Measurements from ENCODE around the gene ZNF524. TPM values are rescaled to one million over a fixed set of nuclear protein-coding genes. Genes with fewer than 3 reads are reported as not detected.

Gene ZNF524
- total RNA-seq, 1 donor, result 10.8 TPM

- no peak for DNase-seq (ENCODE audit: low read depth)
- no peak for TF ChIP-seq CTCF (IDR thresholded peaks at IDR 0.05; ENCODE audit: insufficient read depth, low read length)
- H3K4me3 ChIP-seq (ENCODE audit: low read depth, low read length), result no peak overlapping the region
These were observed 9.5 kb upstream of the ZNF524 start for GRCh38 chr19:55590617-55591016.

DNA sequence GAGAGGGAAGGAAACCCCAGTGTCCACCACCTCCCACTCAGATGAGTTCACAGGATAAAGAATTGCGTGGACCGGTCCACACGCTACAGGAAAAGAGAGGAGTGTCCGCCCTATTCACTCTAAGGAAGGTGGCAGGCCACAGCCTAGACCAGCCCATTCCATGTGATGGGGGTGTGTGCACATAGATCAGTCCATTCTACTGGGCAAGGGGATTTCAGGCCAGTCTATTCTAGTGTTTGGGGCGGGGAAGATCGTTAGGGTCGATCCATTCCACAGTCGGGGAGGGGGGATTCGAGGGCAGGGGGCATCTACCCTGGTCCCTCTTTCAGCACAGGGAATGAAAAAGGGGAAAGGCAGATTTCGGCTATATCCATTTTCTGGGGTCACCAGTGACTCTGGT lies 8.5 kb upstream of the ZNF524 start:
- H3K4me3 ChIP-seq (ENCODE audit: low read depth, low read length), result no peak overlapping the region
- TF ChIP-seq CTCF (IDR thresholded peaks at IDR 0.05; ENCODE audit: insufficient read depth, low read length), result no peak
- no peak for DNase-seq (ENCODE audit: low read depth)

- H3K4me3 ChIP-seq (ENCODE audit: low read depth, low read length), result no peak overlapping the region
- DNase-seq (ENCODE audit: low read depth), result no peak
- no peak for TF ChIP-seq CTCF (IDR thresholded peaks at IDR 0.05; ENCODE audit: insufficient read depth, low read length)
These were observed 7.5 kb upstream of the ZNF524 start for GRCh38 chr19:55592391-55593090.

GRCh38 chr19:55593096-55593772 lies 6.9 kb upstream of the ZNF524 start:
- no peak for TF ChIP-seq CTCF (IDR thresholded peaks at IDR 0.05; ENCODE audit: insufficient read depth, low read length)
- no peak overlapping the region for H3K4me3 ChIP-seq (ENCODE audit: low read depth, low read length)
- no peak for DNase-seq (ENCODE audit: low read depth)

GRCh38 chr19:55594996-55595545 lies 5.0 kb upstream of the ZNF524 start:
- no peak for DNase-seq (ENCODE audit: low read depth)
- no peak for TF ChIP-seq CTCF (IDR thresholded peaks at IDR 0.05; ENCODE audit: insufficient read depth, low read length)

DNA sequence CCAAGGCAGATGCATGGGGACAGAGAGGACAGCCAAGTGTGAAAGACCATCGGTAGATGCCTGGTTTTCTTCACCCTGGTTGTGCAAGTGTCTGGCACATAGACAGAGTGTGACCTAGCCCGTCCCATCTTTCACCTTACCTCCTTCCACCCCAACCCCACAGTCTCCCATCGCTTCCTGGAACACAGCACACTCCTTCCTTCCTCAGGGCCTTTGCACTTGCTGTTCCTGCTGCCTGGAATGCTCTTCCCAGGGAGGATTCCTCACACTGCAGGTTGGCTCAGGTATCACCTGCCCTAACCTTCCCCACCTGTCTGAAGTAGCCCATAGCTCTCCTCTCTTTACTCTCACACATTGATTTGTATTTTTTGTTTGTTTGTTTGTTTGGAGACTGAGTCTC lies 3.8 kb upstream of the ZNF524 start:
- no peak for TF ChIP-seq CTCF (IDR thresholded peaks at IDR 0.05; ENCODE audit: insufficient read depth, low read length)
- H3K4me3 ChIP-seq (ENCODE audit: low read depth, low read length), result no peak overlapping the region
- no peak for DNase-seq (ENCODE audit: low read depth)

More at GRCh38 chr19:55594996-55595545, 5.0 kb upstream of the ZNF524 start:
- H3K4me3 ChIP-seq (ENCODE audit: low read depth, low read length), result no peak overlapping the region
